ENCODE measurements around the gene TP53I13. TPM values are rescaled to one million over a fixed set of nuclear protein-coding genes. Genes with fewer than 3 reads are reported as not detected.

The TP53I13 gene
- total and polyA plus RNA-seq, 10 of the 15 experiments (the other 5 are each of a cell fraction or from before 2014, with no cell fraction given): 0.31 to 45.1 (median 19.5) TPM; not detected in 1

DNA sequence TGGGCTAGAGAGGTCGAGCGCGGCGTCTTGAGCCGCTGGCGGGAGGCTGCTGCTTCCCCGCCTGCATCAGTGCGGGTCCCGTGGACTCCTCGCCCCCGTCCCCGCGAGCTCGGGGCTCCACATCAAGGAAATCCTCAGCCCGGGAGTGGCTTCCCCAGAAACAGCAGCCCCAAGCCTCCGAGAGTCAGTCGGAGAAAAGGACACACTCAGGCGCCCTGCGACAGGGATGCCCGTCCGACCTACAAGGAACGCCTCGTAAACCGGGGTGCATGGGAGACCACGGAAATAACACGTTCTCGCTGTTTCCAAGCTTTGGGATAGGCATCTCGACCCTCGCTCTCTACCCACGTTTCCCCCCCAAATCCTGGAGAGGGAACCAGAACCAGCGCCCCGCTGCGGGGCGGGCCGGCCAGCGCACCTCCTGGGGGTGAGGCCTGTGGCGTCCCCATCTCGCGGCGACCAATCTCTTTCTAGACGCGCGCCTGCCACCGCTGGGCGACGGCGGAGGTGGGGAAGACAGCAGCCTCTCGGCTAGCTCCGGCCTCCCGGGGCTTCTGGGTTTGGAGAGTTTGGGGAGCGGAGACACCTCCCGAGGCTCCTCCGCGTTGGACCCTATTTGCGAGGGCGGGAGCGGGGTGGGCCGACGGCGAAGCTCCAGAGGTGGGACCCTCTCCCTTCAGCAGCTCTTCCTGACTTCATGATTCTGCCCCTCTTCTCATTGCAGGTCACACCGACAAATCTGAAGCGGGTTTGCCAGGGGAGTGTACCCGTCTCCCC lies 759 bp upstream of the TP53I13 start (continued):
- TF ChIP-seq IKZF1 (conservative IDR thresholded peaks at IDR 0.05) (no peak), DPF2 (IDR thresholded peaks at IDR 0.05) (0 out of 2 replicates have a peak, but pooled peaks have one; percentile 13)
- TF ChIP-seq, protein P1, sequence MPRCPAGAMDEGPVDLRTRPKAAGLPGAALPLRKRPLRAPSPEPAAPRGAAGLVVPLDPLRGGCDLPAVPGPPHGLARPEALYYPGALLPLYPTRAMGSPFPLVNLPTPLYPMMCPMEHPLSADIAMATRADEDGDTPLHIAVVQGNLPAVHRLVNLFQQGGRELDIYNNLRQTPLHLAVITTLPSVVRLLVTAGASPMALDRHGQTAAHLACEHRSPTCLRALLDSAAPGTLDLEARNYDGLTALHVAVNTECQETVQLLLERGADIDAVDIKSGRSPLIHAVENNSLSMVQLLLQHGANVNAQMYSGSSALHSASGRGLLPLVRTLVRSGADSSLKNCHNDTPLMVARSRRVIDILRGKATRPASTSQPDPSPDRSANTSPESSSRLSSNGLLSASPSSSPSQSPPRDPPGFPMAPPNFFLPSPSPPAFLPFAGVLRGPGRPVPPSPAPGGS (IDR thresholded peaks at IDR 0.05; ENCODE audit: borderline replicate concordance, insufficient read depth, low read depth, low read length, poor library complexity, severe bottlenecking): no peak
- TF ChIP-seq, protein P2, sequence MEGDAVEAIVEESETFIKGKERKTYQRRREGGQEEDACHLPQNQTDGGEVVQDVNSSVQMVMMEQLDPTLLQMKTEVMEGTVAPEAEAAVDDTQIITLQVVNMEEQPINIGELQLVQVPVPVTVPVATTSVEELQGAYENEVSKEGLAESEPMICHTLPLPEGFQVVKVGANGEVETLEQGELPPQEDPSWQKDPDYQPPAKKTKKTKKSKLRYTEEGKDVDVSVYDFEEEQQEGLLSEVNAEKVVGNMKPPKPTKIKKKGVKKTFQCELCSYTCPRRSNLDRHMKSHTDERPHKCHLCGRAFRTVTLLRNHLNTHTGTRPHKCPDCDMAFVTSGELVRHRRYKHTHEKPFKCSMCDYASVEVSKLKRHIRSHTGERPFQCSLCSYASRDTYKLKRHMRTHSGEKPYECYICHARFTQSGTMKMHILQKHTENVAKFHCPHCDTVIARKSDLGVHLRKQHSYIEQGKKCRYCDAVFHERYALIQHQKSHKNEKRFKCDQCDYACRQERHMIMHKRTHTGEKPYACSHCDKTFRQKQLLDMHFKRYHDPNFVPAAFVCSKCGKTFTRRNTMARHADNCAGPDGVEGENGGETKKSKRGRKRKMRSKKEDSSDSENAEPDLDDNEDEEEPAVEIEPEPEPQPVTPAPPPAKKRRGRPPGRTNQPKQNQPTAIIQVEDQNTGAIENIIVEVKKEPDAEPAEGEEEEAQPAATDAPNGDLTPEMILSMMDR (IDR thresholded peaks at IDR 0.05 in 2 of 3, conservative IDR thresholded peaks at IDR 0.05 in 1 of 3; ENCODE audit: control insufficient read depth in 2 of 3, extremely low read depth in 1 of 3, insufficient read depth in 1 of 3, low read depth in 3 of 3, low read length in 3 of 3): peak; percentile 35 to 57 (median 56)

DNA sequence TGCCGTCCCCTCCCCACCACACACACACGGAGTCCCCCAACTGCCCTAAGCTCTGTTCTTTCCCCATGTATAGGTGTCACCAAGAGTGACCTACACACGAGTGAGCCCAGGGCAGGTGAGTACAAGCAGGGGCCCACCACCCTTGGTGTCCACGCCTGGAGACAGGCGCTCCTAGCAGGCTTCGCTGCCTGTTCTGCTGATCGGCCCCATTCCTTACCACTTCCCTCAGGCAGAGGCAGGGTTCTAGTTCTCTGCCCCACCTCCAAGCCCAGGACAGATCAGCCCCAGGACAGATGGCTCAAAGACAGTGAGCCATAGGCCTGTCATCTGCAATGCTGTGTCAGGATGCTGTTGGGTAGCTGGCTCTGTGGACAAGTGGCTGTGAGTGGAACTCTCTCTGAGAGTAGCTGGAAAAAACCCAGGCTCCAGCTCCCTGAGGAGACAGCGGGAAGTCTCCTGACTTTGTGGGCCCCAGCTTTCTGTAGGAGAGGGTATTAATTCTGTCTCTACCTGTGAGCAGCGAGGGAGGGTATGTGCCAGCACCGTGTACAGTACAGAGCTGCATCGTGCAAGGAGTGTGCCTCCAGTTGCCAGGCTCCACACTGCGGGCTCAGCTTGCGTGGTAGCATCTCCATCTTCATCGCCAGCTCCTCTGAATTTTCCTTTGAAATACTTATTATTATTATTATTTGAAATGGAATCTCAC lies 897 bp downstream of the TP53I13 start:
- intact Hi-C loops (cut with micrococcal nuclease; ENCODE audit: unreplicated experiment) (no loop called here), in situ Hi-C loops (cut with MboI) (no loop called here)
- WGBS (ENCODE audit: insufficient coverage, insufficient replicate concordance, low lambda C conversion rate, missing lambda C conversion rate): 84% methylated on average over 14 of the region's 14 CpGs
- DNase-seq (ENCODE audit: low read depth, low spot score): no peak
- peak overlapping the region; percentile 86; the same call in 1 of the 2 replicates for H3K4me3 ChIP-seq
- BruUV-seq (replicated peaks): TSS peak; percentile 51
- no peak overlapping the region for H3K27ac ChIP-seq (ENCODE audit: control insufficient read depth, insufficient read depth)
- peak overlapping the region; percentile 67 for H3K9ac ChIP-seq (ENCODE audit: control insufficient read depth, insufficient read depth, low read length)
- no peaks in the 10 kb centered on the region; a peak in 1 of 4 replicates for H3K36me3 ChIP-seq (ENCODE audit: control insufficient read depth in 2 of 2, insufficient read depth in 2 of 2, low read length in 1 of 2)
- H3K79me2 ChIP-seq (ENCODE audit: control insufficient read depth, insufficient read depth, low read length): peaks cover 7% of the 10 kb centered on the region; the same call in 1 of the 2 replicates
- peak overlapping the region; percentile 78 for H3K4me2 ChIP-seq (ENCODE audit: control insufficient read depth, insufficient read depth)
- H3K9me3 ChIP-seq (replicated peaks; ENCODE audit: control insufficient read depth, insufficient read depth, low read length): no peaks in the 10 kb centered on the region
- ChIA-PET SMC1A (ENCODE audit: uncharacterized antibody, unreplicated experiment) (interaction anchor here (1.3 to 1.6 kb wide), 3 partner anchors 19 to 362 kb away, joined by 3 read pairs; no protein-coding TSS in a partner anchor), POLR2A (interaction anchor here (0.8 kb wide), 1 partner anchor 22 kb away, joined by 3 read pairs; no protein-coding TSS in a partner anchor), CTCF (interaction anchor here (1.1 to 6.2 kb wide), 9 partner anchors 9 to 199 kb away, joined by 3 to 57 read pairs (median 7); partner anchors contain the start of gene ANKRD13B), RAD21 (ENCODE audit: unreplicated experiment) (interaction anchor here (1.6 to 3.9 kb wide), 4 partner anchors 10 to 200 kb away, joined by 3 to 20 read pairs (median 8); no protein-coding TSS in a partner anchor)
- no peak for ATAC-seq
- FAIRE-seq: no peak
- peak overlapping the region; percentile 89 for H2AFZ ChIP-seq (ENCODE audit: control insufficient read depth, low read depth, low read length)
- H3K4me1 ChIP-seq (ENCODE audit: control insufficient read depth, insufficient read depth, low read length): peaks cover 6% of the 10 kb centered on the region; the same call in 1 of the 2 replicates
- no peaks in the 10 kb centered on the region for H4K20me1 ChIP-seq (ENCODE audit: control insufficient read depth, insufficient read depth)
- no peaks in the 10 kb centered on the region for H3K27me3 ChIP-seq (replicated peaks in 1 of 2; ENCODE audit: control insufficient read depth in 2 of 2, insufficient read depth in 2 of 2, low read length in 1 of 2)
- no peak for TF ChIP-seq HDAC6 (IDR thresholded peaks at IDR 0.05; ENCODE audit: unreplicated experiment)
- TF ChIP-seq RBBP5 (conservative IDR thresholded peaks at IDR 0.05): no peak
- no peak for TF ChIP-seq KDM1A (IDR thresholded peaks at IDR 0.05; ENCODE audit: borderline replicate concordance)
- TF ChIP-seq SMAD5 (IDR thresholded peaks at IDR 0.05; ENCODE audit: low read depth): no peak
- TF ChIP-seq, protein P3, sequence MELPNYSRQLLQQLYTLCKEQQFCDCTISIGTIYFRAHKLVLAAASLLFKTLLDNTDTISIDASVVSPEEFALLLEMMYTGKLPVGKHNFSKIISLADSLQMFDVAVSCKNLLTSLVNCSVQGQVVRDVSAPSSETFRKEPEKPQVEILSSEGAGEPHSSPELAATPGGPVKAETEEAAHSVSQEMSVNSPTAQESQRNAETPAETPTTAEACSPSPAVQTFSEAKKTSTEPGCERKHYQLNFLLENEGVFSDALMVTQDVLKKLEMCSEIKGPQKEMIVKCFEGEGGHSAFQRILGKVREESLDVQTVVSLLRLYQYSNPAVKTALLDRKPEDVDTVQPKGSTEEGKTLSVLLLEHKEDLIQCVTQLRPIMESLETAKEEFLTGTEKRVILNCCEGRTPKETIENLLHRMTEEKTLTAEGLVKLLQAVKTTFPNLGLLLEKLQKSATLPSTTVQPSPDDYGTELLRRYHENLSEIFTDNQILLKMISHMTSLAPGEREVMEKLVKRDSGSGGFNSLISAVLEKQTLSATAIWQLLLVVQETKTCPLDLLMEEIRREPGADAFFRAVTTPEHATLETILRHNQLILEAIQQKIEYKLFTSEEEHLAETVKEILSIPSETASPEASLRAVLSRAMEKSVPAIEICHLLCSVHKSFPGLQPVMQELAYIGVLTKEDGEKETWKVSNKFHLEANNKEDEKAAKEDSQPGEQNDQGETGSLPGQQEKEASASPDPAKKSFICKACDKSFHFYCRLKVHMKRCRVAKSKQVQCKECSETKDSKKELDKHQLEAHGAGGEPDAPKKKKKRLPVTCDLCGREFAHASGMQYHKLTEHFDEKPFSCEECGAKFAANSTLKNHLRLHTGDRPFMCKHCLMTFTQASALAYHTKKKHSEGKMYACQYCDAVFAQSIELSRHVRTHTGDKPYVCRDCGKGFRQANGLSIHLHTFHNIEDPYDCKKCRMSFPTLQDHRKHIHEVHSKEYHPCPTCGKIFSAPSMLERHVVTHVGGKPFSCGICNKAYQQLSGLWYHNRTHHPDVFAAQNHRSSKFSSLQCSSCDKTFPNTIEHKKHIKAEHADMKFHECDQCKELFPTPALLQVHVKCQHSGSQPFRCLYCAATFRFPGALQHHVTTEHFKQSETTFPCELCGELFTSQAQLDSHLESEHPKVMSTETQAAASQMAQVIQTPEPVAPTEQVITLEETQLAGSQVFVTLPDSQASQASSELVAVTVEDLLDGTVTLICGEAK (IDR thresholded peaks at IDR 0.05; ENCODE audit: borderline replicate concordance): no peak
- TF ChIP-seq GABPA (IDR thresholded peaks at IDR 0.05; ENCODE audit: low read depth): no peak
- no peak for TF ChIP-seq SMARCA5 (IDR thresholded peaks at IDR 0.05)
- TF ChIP-seq SIN3A (IDR thresholded peaks at IDR 0.05; ENCODE audit: low read depth, low read length): no peak
- TF ChIP-seq SREBF1 (IDR thresholded peaks at IDR 0.05; ENCODE audit: low read length): no peak
